Measurements from ENCODE around the gene ANKRD13D.

ANKRD13D gene

DNA sequence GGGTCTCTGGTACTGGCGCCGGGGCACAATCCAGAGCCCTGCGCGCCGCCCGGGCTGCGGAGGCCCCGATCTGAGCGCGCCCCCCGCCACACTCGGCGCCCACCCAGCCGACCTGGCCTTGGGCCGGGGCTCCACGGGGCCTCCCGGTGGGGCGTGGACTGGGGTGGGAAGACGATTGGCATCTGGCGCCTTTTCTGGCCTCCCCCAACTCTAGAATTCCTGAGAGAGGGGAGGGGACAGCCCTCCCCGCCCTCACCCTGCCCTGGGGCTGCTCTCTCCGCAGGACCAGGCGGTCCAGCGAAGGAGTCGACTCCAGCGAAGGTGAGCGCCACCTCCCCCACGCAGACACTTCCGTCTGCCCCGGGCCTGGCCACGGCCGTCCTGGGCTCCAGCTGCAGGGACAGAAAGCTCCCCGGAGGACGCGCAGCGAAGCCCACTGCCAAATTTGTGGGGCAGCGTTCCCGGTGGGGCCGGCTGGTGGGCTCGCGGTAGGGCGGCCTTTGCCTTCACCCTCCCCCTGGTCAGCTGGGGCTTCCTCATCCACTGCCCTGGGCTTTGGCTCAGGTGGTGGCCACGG lies 14.8 kb downstream of the ANKRD13D start:
- peak overlapping the region; percentile 74 for H3K4me3 ChIP-seq (ENCODE audit: low read depth, low read length)
- TF ChIP-seq, protein P1, sequence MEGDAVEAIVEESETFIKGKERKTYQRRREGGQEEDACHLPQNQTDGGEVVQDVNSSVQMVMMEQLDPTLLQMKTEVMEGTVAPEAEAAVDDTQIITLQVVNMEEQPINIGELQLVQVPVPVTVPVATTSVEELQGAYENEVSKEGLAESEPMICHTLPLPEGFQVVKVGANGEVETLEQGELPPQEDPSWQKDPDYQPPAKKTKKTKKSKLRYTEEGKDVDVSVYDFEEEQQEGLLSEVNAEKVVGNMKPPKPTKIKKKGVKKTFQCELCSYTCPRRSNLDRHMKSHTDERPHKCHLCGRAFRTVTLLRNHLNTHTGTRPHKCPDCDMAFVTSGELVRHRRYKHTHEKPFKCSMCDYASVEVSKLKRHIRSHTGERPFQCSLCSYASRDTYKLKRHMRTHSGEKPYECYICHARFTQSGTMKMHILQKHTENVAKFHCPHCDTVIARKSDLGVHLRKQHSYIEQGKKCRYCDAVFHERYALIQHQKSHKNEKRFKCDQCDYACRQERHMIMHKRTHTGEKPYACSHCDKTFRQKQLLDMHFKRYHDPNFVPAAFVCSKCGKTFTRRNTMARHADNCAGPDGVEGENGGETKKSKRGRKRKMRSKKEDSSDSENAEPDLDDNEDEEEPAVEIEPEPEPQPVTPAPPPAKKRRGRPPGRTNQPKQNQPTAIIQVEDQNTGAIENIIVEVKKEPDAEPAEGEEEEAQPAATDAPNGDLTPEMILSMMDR (IDR thresholded peaks at IDR 0.05; ENCODE audit: low read depth, low read length) = no peak

DNA sequence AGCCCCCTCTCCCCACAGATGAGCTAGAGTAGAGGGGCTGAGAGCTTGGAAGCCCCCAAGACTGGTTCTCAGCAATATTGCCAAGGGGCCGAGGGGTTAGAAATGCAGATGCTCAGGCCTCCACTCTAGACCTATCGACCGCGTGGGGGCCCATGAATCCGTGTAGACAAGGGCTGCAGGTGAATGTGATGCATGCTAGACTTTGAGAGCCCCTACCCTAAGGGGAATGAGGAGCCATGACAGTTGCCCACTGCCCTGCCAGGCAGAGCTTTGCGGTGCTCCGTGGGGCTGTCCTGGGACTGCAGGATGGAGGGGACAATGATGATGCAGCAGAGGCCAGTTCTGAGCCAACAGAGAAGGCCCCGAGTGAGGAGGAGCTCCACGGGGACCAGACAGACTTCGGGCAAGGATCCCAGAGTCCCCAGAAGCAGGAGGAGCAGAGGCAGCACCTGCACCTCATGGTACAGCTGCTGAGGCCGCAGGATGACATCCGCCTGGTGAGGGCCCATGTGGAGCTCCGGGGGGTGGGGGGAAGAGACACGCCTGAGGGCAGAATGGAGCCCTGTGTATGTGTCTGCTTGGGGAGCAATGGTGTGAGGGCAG lies 15.5 kb downstream of the ANKRD13D start:
- TF ChIP-seq, protein P1 (IDR thresholded peaks at IDR 0.05; ENCODE audit: low read depth, low read length) = no peak
- peak overlapping the region; percentile 74 for H3K4me3 ChIP-seq (ENCODE audit: low read depth, low read length)

DNA sequence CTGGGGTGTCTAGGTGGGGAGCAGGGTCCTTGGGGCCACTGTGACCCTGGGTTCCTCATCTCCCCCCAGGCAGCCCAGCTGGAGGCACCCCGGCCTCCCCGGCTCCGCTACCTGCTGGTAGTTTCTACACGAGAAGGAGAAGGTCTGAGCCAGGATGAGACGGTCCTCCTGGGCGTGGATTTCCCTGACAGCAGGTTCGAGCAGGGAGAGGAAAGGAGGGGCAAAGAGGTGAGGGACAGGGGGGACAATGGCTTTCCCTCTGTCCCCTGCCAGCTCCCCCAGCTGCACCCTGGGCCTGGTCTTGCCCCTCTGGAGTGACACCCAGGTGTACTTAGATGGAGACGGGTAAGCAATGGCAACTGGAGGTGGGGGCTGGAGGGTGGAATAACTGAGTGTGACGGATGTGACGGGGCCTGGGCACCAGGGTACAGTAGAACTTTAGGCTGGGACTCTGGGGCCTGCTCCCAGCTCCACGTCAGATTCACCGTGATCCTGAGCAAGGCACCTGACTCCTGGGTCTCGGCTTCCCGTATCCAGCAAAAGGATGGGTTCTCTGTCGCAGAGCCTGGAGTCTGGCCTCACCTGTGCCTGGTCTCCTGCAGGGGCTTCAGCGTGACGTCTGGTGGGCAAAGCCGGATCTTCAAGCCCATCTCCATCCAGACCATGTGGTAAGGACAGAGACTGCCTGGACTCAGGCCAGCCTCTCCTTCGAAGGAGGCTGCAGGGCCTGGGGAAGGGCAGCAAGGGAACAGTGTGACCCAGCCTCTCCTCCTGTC lies 17.9 kb downstream of the ANKRD13D start:
- H3K4me3 ChIP-seq (ENCODE audit: low read depth, low read length) = no peak overlapping the region
- TF ChIP-seq, protein P1 (IDR thresholded peaks at IDR 0.05; ENCODE audit: low read depth, low read length) = no peak

DNA sequence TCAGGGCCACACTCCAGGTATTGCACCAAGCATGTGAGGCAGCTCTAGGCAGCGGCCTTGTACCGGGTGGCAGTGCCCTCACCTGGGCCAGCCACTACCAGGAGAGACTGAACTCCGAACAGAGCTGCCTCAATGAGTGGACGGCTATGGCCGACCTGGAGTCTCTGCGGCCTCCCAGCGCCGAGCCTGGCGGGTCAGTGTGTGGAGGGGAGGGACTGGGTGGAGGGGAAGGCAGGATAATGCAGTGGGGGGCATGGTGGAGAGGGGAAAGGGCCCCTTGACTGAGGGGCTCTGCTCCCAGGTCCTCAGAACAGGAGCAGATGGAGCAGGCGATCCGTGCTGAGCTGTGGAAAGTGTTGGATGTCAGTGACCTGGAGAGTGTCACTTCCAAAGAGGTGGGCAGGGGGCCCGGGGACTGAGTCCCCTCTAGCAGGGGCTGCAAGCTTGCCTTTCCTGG lies 18.5 kb downstream of the ANKRD13D start:
- TF ChIP-seq, protein P1 (IDR thresholded peaks at IDR 0.05; ENCODE audit: low read depth, low read length) = no peak
- H3K4me3 ChIP-seq (ENCODE audit: low read depth, low read length) = no peak overlapping the region

DNA sequence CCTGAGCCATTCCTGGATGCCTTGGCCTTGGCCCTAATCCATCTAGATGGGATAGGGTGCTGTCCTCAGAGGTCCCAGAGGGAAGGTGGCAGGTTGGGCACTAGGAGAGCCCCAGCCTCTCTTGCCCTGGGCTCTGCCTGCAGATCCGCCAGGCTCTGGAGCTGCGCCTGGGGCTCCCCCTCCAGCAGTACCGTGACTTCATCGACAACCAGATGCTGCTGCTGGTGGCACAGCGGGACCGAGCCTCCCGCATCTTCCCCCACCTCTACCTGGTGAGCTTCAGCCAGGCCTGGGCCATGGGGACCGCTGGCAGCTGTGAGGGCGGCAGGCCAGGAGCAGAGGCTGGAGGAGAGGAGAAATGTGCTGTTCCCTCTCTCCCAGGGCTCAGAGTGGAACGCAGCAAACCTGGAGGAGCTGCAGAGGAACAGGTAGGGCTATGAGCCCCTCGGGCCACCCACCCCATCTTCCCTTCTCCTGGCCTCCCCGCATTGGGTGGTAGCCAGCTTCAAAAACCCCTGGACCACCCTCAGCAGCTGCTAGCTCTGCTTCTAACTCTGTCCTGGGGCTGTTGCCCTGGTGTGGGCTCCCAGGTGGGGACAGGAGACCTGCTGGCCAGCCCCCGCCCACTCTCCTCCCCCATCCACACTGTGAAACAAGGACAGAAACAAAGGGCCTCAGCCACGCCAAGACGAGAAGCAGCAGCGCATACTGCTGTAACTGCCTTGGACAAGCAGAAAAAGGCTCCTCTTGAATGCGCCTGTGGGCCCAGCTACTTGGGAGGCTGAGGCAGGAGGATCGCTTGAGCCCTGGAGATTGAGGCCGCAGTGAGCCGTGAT lies 19.1 kb downstream of the ANKRD13D start:
- no peak overlapping the region for H3K4me3 ChIP-seq (ENCODE audit: low read depth, low read length)

DNA sequence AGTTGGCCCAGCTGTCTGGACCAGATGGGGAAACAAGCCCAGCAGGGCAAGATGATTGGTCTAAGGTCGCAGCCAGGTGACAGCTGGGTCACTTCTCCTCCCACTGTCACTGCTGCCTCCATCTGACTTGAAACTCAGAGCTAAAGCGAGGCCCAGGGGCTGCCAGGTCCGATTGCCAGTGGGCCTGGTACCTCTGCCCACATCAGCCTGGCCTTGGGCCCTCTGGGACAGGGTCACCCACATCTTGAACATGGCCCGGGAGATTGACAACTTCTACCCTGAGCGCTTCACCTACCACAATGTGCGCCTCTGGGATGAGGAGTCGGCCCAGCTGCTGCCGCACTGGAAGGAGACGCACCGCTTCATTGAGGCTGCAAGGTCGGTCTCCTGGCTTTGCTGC lies 20.1 kb downstream of the ANKRD13D start:
- TF ChIP-seq, protein P1 (IDR thresholded peaks at IDR 0.05; ENCODE audit: low read depth, low read length) = no peak
- no peak overlapping the region for H3K4me3 ChIP-seq (ENCODE audit: low read depth, low read length)

More for the DNA sequence above, 19.1 kb downstream of the ANKRD13D start:
- TF ChIP-seq, protein P1 (IDR thresholded peaks at IDR 0.05; ENCODE audit: low read depth, low read length) = no peak
